Activated CD8-positive, alpha-beta memory T cell treated with anti-CD3 and anti-CD28 coated beads for 36 hours (primary cell): ENCODE data around the gene HBEGF. TPM values are rescaled to one million over a fixed set of nuclear protein-coding genes. Genes with fewer than 3 reads are reported as not detected.

Experiments used
- CTCF ChIA-PET: fragments of 350-600 bp; sonication (Branson Sonifier 250); formaldehyde crosslinking; loops from one replicate; lab custom pipeline; 2021; ENCODE audit warnings: antibody characterized with exemption; lab: Charles Lee
- POLR2A ChIA-PET: fragments of 350-600 bp; sonication (Branson Sonifier 250); formaldehyde crosslinking; loops from one replicate; lab custom pipeline; 2021; ENCODE audit warnings: antibody characterized with exemption; lab: Charles Lee
- total RNA-seq, 2 experiments: library from RNA; stranded (reverse); gene quantifications; one replicate each; pipeline ENCODE4 v1.2.3, GENCODE V29; 2021

The HBEGF gene, protein sequence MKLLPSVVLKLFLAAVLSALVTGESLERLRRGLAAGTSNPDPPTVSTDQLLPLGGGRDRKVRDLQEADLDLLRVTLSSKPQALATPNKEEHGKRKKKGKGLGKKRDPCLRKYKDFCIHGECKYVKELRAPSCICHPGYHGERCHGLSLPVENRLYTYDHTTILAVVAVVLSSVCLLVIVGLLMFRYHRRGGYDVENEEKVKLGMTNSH
- 1 to 10 TPM; 4.4 to 5.0 TPM for total RNA-seq

DNA sequence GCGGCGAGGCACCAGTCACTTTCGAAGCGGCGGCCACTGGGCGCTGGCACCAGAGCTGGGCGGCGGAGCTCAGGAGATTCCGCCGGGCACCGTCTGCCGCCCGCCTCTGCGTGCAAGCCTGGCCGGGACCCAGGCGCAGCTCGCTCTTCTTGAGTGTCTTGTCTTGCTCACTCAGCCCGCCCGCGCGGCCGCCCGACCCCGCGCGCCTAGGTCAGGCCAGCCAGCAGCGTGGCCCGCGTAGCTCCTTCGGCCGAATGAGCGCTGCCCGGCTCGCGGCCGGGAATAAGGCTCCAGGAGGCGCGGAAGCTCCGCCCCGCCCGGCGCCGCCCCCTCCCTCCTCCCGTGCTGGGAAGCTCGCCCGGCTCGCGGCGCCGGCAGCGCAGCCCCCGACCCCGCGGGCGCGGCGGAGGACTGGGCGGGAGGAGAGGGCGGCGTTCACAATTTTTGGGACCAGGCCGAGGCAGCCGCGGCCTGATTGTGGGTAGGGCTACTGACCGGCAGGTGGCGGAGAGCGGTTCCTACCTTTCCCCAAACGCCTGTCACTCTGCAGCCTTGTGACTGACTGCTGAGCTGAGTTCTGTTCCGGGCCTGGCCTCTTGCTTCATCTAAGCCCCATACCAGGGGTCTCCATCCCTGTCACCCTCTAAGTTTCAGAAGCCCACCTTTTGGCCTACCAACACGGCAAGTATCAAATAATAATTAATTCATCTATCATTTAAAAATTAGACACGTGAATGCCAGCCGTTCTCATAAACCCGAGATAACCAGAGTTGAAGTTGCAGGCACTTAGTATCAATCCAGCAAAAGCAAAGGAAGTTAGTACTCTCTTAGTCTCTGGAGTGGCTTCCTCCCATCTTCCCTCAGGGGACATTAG is at the start of gene HBEGF:
HBEGF (minus strand) TSS at position 256 of the 874 bp plus-strand sequence. CDS start 275 bp downstream, outside the sequence.
- ChIA-PET CTCF (interaction anchor here (0.5 to 18.3 kb wide), 7 partner anchors 9 to 169 kb away, joined by 3 to 302 read pairs (median 5); partner anchors contain the start of genes PFDN1 and SLC4A9), POLR2A (interaction anchor here (1.0 to 2.0 kb wide), 3 partner anchors 44 to 102 kb away, joined by 3 to 6 read pairs (median 5); partner anchors contain the start of genes ANKHD1 and PFDN1)

DNA sequence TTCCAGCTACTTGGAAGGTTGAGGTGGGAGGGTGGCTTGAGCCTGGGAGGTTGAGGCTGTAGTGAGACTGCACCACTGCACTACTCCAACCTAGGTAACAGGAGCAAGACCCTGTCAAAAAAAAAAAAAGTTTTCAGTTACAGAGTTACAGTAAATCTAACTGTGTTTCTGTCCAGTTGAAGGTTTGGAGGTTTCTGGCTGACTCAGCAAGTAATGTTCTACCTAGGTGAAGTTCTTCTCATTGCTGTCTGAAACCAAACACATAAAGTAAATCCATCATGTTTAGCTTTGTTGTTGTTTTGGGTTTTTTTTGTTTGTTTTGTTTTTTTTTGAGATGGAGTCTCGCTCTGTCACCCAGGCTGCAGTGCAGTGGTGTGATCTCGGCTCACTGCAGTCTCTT is 47.3 kb upstream of the HBEGF start:
- POLR2A ChIA-PET: no interaction called here
- CTCF ChIA-PET: interaction anchor here (0.9 kb wide), 1 partner anchor 21 kb away, joined by 3 read pairs; no protein-coding TSS in a partner anchor

DNA sequence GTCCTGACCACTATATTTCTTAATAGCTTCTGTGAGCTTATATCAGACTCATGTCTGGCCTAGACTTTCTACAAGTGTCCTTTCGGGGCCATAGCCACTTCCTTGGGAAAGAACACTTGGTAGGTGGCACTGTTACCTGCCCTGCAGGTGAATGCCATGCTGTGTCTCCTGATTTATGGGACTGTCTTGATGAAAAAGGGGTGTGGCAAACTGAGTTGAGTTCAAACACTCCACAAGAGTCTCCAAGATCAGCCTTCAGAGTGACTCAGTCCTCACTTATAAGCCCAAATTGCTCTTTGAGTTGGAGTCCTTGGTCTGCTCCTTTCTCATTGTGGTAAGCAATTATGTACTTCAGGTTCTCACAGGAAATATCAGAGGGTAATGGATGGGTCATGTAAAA is 45.3 kb upstream of the HBEGF start:
- POLR2A ChIA-PET: interaction anchor here (0.7 kb wide), 1 partner anchor 33 kb away, joined by 3 read pairs; no protein-coding TSS in a partner anchor
- CTCF ChIA-PET: interaction anchor here (0.7 to 1.6 kb wide), 2 partner anchors 39 to 1907 kb away, joined by 3 read pairs; no protein-coding TSS in a partner anchor

DNA sequence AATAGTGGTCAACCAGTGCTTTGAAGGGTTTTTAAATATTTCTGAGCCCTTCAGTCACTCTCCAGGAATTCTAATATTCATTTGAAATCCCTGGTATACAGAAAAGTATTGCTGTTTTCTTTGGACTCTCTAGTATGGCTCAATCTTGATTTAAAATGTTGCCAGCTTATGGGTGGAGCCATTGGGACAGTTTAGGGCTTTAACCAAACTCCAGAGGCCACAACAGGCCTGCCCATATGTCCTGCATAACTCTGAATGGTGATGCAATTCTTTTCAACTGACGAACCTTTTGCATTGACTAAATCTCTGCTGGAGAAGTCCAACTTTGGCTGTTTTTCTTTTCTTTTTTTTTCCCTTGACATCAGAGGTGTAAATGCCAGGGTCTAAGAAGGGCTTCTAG is 44.9 kb upstream of the HBEGF start:
- CTCF ChIA-PET: interaction anchor here (1.6 kb wide), 1 partner anchor 39 kb away, joined by 3 read pairs; no protein-coding TSS in a partner anchor
- POLR2A ChIA-PET: no interaction called here

DNA sequence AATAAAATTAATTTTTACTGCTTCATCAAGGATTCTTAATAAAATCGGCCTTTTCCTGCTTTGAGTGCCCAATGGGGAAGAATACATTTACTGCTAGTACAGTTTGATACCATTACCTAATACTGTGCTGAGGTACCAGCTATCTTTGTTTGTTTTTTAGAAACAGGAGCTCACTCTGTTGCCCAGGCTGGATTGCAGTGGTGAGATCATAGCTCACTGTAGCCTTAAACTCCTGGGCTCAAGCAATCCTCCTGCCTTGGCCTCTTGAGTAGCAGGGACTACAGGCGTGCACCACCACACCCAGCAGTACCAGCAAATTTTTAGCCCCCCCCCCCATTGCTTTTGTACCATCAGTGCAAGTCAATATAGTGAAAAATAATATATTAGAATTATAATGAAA is 41.6 kb upstream of the HBEGF start:
- ChIA-PET POLR2A (no interaction called here), CTCF (interaction anchor here (1.9 kb wide), 1 partner anchor 15 kb away, joined by 10 read pairs; no protein-coding TSS in a partner anchor)

DNA sequence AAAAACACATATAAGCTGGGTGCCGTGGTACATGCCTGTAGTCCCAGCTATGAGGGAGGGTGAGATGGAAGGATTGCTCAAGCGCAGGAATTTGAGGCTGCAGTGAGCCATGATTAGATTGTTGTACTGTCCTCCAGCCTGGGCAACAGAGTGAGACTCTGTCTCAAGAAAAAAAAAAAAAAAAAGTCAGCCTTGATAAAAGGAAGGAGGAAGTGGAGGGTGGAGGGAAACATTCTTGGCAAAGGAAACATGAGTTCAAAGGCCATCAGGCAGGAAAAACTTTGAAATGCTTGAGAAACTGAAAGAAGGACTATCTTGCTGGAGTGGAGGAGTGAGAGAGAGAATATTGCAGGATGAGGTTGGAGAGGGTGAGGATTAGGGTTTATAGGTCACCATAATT is 36.9 kb upstream of the HBEGF start:
- POLR2A ChIA-PET: no interaction called here
- CTCF ChIA-PET: no interaction called here

DNA sequence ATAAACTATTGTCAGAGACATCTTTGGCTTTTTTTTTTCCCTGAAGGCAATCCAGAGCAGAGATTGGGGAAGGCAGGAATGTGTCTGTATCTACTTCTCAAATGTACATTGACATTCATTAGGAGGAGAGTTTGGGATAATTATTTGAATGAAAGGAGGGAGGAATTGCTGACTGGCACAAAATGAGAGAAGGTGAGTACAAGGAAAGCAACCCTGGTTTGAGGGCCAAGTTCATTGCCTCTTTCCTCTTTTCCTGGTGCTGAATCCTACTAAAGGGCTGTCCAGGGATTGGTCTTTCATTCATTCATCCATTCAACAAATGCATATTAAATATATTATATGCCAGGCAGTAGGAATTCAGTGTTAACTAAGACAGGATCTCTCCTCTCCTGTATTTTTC is 36.5 kb upstream of the HBEGF start:
- ChIA-PET CTCF (interaction anchor here (0.9 to 1.9 kb wide), 3 partner anchors 10 to 143 kb away, joined by 3 to 5 read pairs (median 4); no protein-coding TSS in a partner anchor), POLR2A (no interaction called here)

DNA sequence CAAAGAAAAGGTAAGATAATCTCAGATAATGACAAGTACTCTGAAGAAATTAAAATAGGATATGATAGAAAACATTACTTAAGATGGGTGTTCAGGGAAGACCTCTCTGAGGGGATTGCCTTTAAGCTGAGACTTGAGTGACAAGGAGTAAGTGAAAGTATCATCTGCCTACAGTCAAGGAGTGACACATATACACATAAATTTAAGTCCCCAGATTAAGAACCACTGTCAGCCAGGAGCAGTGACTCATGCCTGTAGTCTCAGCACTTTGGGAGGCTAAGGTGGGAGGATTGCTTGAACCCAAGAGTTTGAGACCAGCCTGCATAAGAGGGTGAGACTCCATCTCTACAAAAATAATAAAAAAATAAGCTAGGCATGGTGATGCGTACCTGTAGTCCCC is 35.6 kb upstream of the HBEGF start:
- ChIA-PET CTCF (interaction anchor here (0.9 to 1.9 kb wide), 4 partner anchors 9 to 142 kb away, joined by 3 to 5 read pairs (median 4); no protein-coding TSS in a partner anchor), POLR2A (no interaction called here)

DNA sequence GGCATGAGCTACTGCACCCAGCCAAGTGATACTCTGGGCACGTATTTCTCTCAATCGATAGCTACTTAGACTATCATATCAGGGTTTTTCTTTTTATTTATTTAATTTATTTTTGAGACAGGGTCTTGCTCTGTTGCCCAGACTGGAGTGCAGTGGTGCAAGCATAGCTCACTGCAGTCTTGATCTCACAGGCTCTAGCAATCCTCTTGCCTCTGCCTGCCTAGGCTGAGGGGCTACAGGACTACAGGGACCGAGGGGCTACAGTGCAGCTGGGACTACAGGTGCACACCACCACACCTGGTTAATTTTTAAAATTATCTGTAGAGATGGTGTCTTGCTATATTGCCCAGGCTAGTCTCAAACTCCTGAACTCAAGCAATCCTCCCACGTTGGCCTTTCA is 34.9 kb upstream of the HBEGF start:
- POLR2A ChIA-PET: no interaction called here
- CTCF ChIA-PET: interaction anchor here (0.9 to 1.9 kb wide), 3 partner anchors 8 to 142 kb away, joined by 3 to 5 read pairs (median 4); no protein-coding TSS in a partner anchor

DNA sequence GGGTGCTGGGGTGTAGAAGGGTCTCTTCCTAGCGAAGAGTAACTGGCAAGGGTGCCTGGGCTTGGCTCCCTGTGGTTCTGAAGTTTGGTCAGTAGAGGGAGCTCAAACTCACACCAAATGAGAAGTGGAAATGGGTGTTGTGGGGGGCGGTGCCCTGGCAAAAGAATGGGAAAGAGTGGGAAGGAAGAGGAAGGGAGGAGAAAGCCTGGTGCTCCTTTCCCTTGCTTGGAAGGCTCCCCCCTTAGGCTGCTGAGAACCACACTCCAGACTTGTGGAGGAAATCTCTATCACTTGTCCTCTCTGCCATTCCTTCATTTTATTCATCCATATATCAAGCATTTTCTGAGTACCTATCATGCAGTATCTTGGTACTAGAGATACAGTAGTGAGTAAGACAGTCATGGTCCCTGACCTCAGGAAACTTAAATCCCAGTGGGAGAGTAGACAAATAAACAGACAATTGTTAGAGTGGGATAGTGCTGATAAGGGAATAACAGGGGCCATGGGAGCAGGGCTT is 26.6 kb upstream of the HBEGF start:
- POLR2A ChIA-PET: interaction anchor here (0.6 to 0.7 kb wide), 2 partner anchors 313 to 1031 kb away, joined by 5 to 6 read pairs; no protein-coding TSS in a partner anchor
- CTCF ChIA-PET: interaction anchor here (0.8 to 1.8 kb wide), 15 partner anchors 8 to 262 kb away, joined by 3 to 11 read pairs (median 4); partner anchors contain the start of gene CD14

DNA sequence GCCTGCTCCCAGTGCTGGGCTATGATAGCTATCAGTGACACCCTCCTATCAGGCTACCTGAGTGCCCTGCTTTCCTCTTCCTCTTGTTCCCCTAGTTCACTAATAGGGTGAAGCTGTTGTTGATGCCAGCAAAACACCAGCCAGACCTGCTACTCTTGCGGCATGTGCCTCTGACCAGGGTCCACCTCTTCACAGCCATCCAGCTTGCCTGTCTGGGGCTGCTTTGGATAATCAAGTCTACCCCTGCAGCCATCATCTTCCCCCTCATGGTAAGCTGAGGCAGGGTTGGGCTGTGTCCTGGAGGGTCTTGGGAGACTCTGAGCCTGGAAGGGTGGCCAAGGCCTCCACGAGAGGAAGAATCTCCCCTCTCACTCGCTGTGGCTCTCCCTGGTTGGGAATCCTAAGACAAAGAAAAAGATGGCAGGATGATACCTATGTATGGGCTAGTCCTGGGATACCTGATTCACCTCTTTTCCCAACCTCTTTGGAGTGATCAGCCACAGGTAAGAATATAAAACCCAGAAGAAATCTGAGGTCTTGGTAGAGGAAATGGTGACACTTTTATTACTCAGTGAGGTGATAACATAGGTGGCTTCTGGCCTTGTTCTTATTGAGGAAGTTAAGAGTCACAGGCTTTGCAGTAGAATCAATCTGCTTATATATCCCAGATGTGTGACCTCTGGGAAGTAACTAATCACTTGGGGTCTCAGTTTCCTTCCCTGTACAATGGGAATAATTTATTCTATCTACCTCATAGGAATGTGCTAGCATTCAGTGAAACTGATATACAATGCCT is 25.2 kb upstream of the HBEGF start:
- ChIA-PET CTCF (interaction anchor here (1.1 to 1.3 kb wide), 4 partner anchors 13 to 261 kb away, joined by 3 to 7 read pairs (median 4); partner anchors contain the start of gene CD14), POLR2A (no interaction called here)

DNA sequence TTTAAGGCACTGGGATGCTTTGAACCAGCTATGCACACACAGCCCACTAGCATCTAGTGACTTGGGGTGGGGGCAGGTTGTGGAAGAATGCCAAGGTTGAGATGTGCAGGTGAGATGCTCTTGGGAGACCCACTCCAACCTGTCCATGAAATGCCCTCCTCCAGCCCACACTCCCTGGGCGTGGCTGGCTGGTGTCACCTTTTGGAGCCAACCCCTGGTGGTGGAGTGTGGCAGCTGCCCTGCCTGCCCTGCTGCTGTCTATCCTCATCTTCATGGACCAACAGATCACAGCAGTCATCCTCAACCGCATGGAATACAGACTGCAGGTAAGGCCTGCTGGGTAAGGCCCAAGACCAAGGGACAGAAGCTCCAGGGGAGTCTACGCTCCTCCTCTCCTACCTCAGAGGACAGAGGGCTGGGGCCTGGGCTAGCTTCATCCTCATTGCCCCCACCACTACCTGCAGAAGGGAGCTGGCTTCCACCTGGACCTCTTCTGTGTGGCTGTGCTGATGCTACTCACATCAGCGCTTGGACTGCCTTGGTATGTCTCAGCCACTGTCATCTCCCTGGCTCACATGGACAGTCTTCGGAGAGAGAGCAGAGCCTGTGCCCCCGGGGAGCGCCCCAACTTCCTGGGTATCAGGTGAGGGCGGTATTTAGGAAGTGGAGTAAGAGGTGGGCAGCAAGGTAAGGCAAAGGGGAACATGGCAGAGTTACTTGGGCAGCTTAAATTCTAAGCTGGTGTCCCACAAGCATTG is 21.0 kb upstream of the HBEGF start:
- CTCF ChIA-PET: interaction anchor here (1.1 to 1.6 kb wide), 2 partner anchors 124 to 161 kb away, joined by 4 read pairs; no protein-coding TSS in a partner anchor
- POLR2A ChIA-PET: no interaction called here

DNA sequence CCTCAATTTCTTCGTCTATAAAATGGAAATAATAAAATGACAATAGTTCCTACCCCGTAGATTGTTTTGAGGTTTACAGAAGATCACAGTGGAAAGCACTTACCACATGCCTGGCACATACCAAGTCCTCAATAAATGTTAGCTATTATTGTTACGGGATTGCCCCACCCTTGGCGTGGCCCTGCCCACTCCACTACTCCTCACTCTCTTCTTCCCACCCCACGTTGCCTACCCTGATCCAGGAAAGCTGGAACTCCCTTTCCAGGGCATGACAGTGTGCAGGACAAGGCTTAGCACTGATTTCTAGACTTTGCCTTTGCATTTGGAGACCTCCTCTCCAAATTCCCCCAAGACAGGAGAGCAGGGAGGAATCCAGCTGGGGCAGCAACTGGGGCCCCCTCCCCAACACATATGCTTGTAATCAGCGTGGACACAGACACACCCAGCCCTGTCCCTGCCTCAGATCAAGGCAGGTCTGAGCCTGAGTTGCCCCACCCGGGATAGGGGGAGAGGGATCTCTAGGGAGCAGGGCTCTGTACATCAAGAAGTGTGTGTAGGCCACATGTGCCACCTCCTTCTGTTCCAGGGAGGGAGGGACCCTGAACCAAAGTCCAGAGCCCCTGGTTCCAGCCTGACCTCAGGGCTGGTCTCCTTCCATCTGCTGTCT is 20.3 kb upstream of the HBEGF start:
- CTCF ChIA-PET: interaction anchor here (0.8 to 1.6 kb wide), 3 partner anchors 12 to 124 kb away, joined by 3 to 4 read pairs (median 3); no protein-coding TSS in a partner anchor
- POLR2A ChIA-PET: interaction anchor here (0.7 kb wide), 1 partner anchor 266 kb away, joined by 3 read pairs; no protein-coding TSS in a partner anchor

DNA sequence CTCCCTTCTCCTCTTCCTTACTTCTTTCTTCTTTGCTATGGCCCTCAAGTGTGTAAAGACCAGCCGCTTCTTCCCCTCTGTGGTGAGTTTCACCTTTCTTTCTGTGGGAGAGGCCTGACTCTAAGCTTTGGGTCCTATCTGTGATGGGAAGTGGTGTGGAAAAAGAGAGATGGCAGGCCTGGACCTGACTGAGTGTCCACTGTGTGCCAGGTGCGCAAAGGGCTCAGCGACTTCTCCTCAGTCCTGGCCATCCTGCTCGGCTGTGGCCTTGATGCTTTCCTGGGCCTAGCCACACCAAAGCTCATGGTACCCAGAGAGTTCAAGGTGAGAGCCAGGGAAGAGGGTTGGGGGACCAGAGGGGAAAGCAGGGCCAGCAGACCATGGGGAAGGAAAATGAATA is 19.5 kb upstream of the HBEGF start:
- CTCF ChIA-PET: interaction anchor here (0.7 to 1.6 kb wide), 6 partner anchors 9 to 345 kb away, joined by 3 to 5 read pairs (median 3); no protein-coding TSS in a partner anchor
- POLR2A ChIA-PET: no interaction called here

DNA sequence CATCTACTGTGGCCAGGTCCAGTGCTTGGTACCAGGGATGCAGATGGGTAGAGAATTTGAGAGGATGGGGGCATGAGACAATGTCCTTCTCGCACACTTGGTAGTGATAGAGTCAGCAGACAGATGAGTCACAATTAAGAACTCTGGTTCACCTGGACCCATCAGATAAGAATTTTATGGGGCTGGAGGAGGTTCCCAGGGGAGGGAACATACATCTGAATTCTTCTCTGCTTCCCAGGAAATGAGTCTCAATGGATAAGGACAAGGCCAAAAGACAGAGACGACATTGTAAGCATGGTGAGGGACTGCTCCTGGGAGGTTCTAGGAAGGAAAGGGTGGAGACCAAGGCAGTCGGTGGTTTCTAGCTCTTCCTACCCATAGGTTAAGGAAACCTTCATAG is 18.9 kb upstream of the HBEGF start:
- ChIA-PET CTCF (interaction anchor here (1.0 to 1.3 kb wide), 2 partner anchors 9 to 13 kb away, joined by 3 to 5 read pairs; no protein-coding TSS in a partner anchor), POLR2A (no interaction called here)

DNA sequence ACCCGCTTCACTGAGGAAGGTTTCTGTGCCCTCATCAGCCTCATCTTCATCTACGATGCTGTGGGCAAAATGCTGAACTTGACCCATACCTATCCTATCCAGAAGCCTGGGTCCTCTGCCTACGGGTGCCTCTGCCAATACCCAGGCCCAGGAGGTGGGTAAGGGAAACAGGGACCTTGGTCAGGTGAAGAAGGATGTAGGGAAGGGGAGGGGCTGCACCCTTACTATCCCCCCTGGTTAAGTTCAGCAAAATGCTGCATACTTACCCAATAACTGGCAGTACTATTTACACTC is 18.0 kb upstream of the HBEGF start:
- ChIA-PET POLR2A (no interaction called here), CTCF (interaction anchor here (0.8 to 3.1 kb wide), 6 partner anchors 11 to 271 kb away, joined by 3 to 16 read pairs (median 4); no protein-coding TSS in a partner anchor)
